Measurements from ENCODE around the gene F2RL1.
"Not testable (repeated sequence)": the region's sequence is repeated elsewhere in the genome, so short reads cannot be mapped to it uniquely, and the experiment has no call there.

F2RL1 gene

DNA sequence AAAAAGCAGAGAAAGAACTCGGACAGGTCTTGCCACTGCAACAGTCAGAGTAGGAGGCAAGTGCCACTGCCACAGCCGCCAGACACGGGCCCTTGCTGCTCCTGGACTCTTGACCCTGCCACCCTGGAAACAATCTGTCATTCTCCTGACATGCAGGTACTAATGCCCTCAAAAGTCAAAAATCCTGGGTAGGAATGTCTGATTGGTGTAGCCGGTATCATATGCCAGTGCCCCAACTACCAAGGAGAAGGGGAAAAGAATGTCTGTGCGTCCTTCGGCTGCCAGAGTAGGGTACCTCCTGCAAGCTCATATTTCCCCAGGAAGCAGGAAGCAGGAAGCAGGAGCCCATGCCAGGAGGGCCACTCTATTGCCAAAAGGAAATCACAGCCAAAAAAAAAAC, 30.5 kb upstream of the F2RL1 start:
- Histone ChIP-seq H4K20me1 (no peaks in the 10 kb centered on the region), H3K27me3 (no peaks in the 10 kb centered on the region), H3K4me3 (no peak overlapping the region), H3K9me3 (replicated peaks in 1 of 11) (no peaks in the 10 kb centered on the region), H3K4me2 (no peak overlapping the region), H3K4me1 (peaks cover 0 to 29% (median 0%) of the 10 kb centered on the region in 10 experiments; a peak in 7 of 20 replicates), H3K9ac (no peak overlapping the region), H3K36me3 (no peaks in the 10 kb centered on the region), H3K27ac (no peak overlapping the region)
- no peak for TF ChIP-seq Cebpa-rat (IDR thresholded peaks at IDR 0.05)

DNA sequence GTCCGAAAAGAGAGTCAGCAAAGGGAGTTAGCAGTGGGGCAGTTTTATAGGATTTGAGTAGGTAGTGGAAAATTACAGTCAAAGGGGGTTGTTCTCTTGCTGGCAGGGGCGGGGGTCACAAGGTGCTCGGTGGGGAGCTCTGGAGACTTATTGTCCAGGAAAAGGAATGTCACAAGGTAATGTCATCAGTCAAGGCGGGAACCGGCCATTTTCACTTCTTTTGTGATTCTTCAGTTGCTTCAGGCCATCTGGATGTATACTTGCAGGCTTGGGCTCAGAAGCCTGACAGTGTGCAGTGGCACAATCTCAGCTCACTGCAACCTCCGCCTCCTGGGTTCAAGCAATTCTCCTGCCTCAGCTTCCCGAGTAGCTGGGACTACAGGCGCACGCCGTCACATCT, 29.6 kb upstream of the F2RL1 start:
- H4K20me1 ChIP-seq; H3K4me2 ChIP-seq; H3K9me3 ChIP-seq (replicated peaks in 1 of 11); H3K27me3 ChIP-seq; H3K27ac ChIP-seq; H3K36me3 ChIP-seq; H3K9ac ChIP-seq; H3K4me3 ChIP-seq: not testable (repeated sequence)
- H3K4me1 ChIP-seq: peaks cover 0 to 33% (median 0%) of the 10 kb centered on the region in 10 experiments; a peak in 7 of 20 replicates

GRCh38 chr5:76789991-76790581, 28.7 kb upstream of the F2RL1 start:
- H3K4me3 ChIP-seq: no peak overlapping the region
- H3K9me3 ChIP-seq (replicated peaks in 1 of 11): no peaks in the 10 kb centered on the region
- H3K4me2 ChIP-seq: peak overlapping the region in 3 of 11 experiments; percentile 40 to 56 (median 47); a peak in 4 of 22 replicates
- 0 out of 22 replicates have a peak overlapping the region, but pooled peaks of 1 of the 11 experiments have one; percentile 22 for H3K9ac ChIP-seq
- peaks cover 0 to 41% (median 0%) of the 10 kb centered on the region in 10 experiments; a peak in 8 of 20 replicates for H3K4me1 ChIP-seq
- H3K27ac ChIP-seq: peak overlapping the region in 2 of 11 experiments; percentile 31 to 65; a peak in 3 of 22 replicates
- H3K36me3 ChIP-seq: no peaks in the 10 kb centered on the region
- H4K20me1 ChIP-seq: no peaks in the 10 kb centered on the region
- TF ChIP-seq Cebpa-rat (IDR thresholded peaks at IDR 0.05): no peak
- no peaks in the 10 kb centered on the region for H3K27me3 ChIP-seq

DNA sequence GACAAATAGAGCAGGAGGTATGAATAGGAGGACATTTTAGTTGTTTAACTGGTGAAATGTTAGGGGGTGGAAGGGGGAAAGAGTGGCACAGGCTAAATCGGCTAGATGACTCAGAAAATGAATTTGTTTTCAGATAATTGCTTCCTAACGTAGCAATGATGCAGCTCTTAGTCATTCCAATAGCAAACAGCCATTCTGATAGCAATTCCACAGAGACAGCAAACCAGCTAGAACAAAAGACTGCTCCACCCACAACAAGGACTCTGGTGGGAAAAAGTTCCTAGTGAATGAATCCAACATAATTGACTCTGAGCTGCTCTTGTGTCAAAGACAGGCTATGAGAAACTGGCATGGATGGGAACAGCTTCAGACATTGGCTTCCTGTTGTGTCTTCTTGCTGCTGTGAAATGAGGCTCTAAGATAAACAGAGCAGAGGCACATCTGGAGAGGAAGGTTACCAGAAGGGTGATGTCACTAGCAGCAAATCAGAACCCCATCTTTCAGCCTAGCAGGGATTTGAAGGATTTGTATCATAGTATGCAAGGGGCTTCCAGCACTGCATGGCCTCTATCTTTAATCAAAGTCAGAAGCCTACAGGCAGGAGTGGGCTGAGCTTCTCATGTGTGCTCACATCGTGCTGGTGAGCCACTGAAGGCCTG, 28.1 kb upstream of the F2RL1 start:
- H3K4me1 ChIP-seq: peaks cover 0 to 47% (median 0%) of the 10 kb centered on the region in 10 experiments; a peak in 8 of 20 replicates
- TF ChIP-seq Cebpa-rat (IDR thresholded peaks at IDR 0.05): no peak
- no peaks in the 10 kb centered on the region for H3K36me3 ChIP-seq
- H4K20me1 ChIP-seq: no peaks in the 10 kb centered on the region
- H3K27ac ChIP-seq: peak overlapping the region in 2 of 11 experiments; percentile 31 to 65; a peak in 3 of 22 replicates
- no peak overlapping the region for H3K4me3 ChIP-seq
- H3K9me3 ChIP-seq (replicated peaks in 1 of 11): no peaks in the 10 kb centered on the region
- H3K27me3 ChIP-seq: no peaks in the 10 kb centered on the region
- H3K4me2 ChIP-seq: peak overlapping the region in 3 of 11 experiments; percentile 40 to 56 (median 47); a peak in 6 of 22 replicates
- 0 out of 22 replicates have a peak overlapping the region, but pooled peaks of 1 of the 11 experiments have one; percentile 22 for H3K9ac ChIP-seq

- peak overlapping the region in 1 of 11 experiments; percentile 65; a peak in 2 of 22 replicates for H3K27ac ChIP-seq
- peak overlapping the region in 3 of 11 experiments; percentile 40 to 56 (median 47); a peak in 6 of 22 replicates for H3K4me2 ChIP-seq
- H3K36me3 ChIP-seq: no peaks in the 10 kb centered on the region
- H4K20me1 ChIP-seq: no peaks in the 10 kb centered on the region
- H3K27me3 ChIP-seq: no peaks in the 10 kb centered on the region
- no peak for TF ChIP-seq Cebpa-rat (IDR thresholded peaks at IDR 0.05)
- H3K4me1 ChIP-seq: peaks cover 0 to 47% (median 0%) of the 10 kb centered on the region in 10 experiments; a peak in 8 of 20 replicates
- H3K4me3 ChIP-seq: no peak overlapping the region
- no peak overlapping the region for H3K9ac ChIP-seq
- no peaks in the 10 kb centered on the region for H3K9me3 ChIP-seq (replicated peaks in 1 of 11)
Observed at GRCh38 chr5:76791461-76791860, 27.4 kb upstream of the F2RL1 start.

DNA sequence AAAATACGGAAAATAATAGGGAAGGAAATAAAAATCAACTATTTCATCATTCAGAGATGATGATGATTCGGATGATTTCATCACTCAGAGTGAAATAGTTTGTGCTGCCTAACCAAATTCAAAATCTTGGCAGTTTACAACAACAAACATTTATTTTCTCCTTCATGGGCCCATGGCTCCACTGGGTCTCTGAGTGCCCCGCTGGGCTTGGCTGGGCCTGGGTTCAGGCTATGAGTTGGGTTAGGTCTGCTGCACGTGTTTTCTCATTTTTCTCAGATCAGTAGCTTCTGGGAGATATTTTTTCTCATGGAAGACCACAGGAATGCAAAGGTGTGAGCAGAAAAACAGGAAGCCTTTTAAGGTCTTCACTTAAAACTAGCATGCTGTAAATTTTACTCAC, 24.0 kb upstream of the F2RL1 start:
- H4K20me1 ChIP-seq: no peaks in the 10 kb centered on the region
- H3K9ac ChIP-seq: no peak overlapping the region
- H3K27ac ChIP-seq: peak overlapping the region in 1 of 11 experiments; percentile 30; a peak in 2 of 22 replicates
- no peak overlapping the region for H3K4me3 ChIP-seq
- H3K4me2 ChIP-seq: peak overlapping the region in 3 of 11 experiments; percentile 28 to 57 (median 36); a peak in 6 of 22 replicates
- no peaks in the 10 kb centered on the region for H3K9me3 ChIP-seq (replicated peaks in 1 of 11)
- no peak for TF ChIP-seq Cebpa-rat (IDR thresholded peaks at IDR 0.05)
- no peaks in the 10 kb centered on the region for H3K36me3 ChIP-seq
- H3K4me1 ChIP-seq: peaks cover 0 to 44% (median 0%) of the 10 kb centered on the region in 10 experiments; a peak in 8 of 20 replicates
- H3K27me3 ChIP-seq: no peaks in the 10 kb centered on the region

DNA sequence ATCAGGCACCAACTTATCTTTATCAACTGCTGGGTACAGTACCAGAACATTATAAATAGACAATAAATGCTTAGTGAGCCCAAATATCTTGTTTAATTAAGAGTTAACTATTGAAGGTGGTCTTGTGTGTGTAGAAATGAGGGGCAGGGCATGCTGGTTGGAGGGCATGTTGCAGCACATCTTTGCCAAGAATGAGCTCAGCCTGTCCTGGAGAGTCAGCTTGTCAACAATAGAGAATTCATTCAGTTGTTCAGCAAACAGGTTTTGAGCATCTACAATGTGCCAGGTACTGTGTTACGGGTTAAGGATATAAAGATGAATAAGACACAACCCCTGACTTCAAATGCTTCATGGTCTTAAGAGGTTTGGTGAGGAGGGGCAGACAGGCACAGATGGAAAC, 19.2 kb upstream of the F2RL1 start:
- Histone ChIP-seq H3K27me3 (no peaks in the 10 kb centered on the region), H4K20me1 (no peaks in the 10 kb centered on the region), H3K9me3 (replicated peaks in 1 of 11) (no peaks in the 10 kb centered on the region), H3K9ac (no peak overlapping the region), H3K36me3 (no peaks in the 10 kb centered on the region), H3K4me3 (no peak overlapping the region), H3K27ac (no peak overlapping the region), H3K4me2 (no peak overlapping the region), H3K4me1 (peaks cover 0 to 11% (median 0%) of the 10 kb centered on the region in 10 experiments; a peak in 7 of 20 replicates)
- TF ChIP-seq Cebpa-rat (IDR thresholded peaks at IDR 0.05): no peak

DNA sequence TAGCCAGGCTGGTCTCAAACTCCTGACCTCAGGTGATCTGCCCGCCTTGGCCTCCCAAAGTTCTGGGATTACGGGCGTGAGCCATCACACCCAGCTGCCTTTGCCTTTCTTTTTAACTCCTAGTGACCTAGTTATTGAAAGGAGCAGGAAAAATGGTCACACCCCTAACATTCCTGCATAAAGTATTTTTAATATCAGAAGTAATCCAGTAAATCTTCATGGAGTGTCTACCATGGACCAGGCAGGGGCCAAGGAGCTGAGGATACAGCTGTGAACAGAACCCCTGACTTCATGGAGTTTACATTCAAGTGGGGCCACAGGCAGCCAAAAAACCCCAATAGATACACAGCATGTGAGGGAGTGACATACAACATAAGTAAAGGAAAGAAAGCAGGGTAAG, 18.3 kb upstream of the F2RL1 start:
- H3K36me3 ChIP-seq: no peaks in the 10 kb centered on the region
- no peaks in the 10 kb centered on the region for H4K20me1 ChIP-seq
- H3K4me2 ChIP-seq: no peak overlapping the region
- no peak overlapping the region for H3K4me3 ChIP-seq
- H3K9me3 ChIP-seq (replicated peaks in 1 of 11): no peaks in the 10 kb centered on the region
- 0 out of 20 replicates have a peak, but pooled peaks cover 0 to under 1% (median 0%) of the 10 kb centered on the region in 10 experiments for H3K4me1 ChIP-seq
- no peak overlapping the region for H3K9ac ChIP-seq
- no peak overlapping the region for H3K27ac ChIP-seq
- no peaks in the 10 kb centered on the region for H3K27me3 ChIP-seq
- TF ChIP-seq Cebpa-rat (IDR thresholded peaks at IDR 0.05): no peak

DNA sequence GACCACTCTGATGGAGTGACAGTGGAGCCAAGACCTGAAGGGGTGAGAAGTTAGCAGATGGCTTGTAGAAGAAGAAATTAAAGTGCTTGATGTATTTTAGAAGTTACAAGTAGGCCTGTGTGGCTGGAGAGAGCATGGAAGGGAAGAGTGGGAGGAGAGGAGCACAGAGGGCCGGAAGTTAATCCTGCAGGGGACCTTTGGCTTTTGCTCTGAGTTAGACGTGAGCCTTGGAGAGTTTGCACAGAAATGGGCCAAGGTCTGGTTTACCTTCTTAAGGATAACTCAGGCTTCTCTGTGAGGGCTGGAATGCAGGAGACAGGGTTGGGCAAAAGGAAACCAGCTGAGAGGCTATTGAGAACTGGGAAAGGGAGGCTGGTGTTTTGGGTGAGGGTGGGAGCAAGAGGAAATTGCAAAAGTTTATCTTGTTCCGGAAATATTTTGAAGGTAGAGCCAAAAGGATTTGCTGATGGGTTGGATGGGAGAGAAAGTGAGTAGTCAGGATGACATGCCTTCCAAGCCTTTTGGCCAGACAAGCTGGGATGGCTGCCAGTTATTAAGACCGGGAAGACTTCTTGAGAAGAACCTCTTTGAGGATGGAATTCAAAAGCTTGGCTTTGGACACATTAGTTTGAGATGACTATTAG, 17.5 kb upstream of the F2RL1 start:
- H3K4me1 ChIP-seq: peaks cover 0 to 2% (median 0%) of the 10 kb centered on the region in 10 experiments; a peak in 2 of 20 replicates
- H3K4me3 ChIP-seq: no peak overlapping the region
- H3K9me3 ChIP-seq (replicated peaks in 1 of 11): no peaks in the 10 kb centered on the region
- H4K20me1 ChIP-seq: no peaks in the 10 kb centered on the region
- no peak overlapping the region for H3K4me2 ChIP-seq
- no peak overlapping the region for H3K9ac ChIP-seq
- H3K27me3 ChIP-seq: no peaks in the 10 kb centered on the region
- TF ChIP-seq Cebpa-rat (IDR thresholded peaks at IDR 0.05): no peak
- no peaks in the 10 kb centered on the region for H3K36me3 ChIP-seq
- no peak overlapping the region for H3K27ac ChIP-seq

Data from BLaER1 treated with 17β-estradiol and CSF1 and Interleukin-3, amounts not matched to agents 10 nM and 100 nM (cell line).